WTC11 (cell line): ENCODE data around the gene MYBPC1. TPM values are rescaled to one million over a fixed set of nuclear protein-coding genes. Genes with fewer than 3 reads are reported as not detected.

Source experiments
- ATAC-seq: fragments of 200-7000 bp; cut with Tn5 transposase; 2 replicates; pipeline ENCODE4 v1.10.0; 2021; ENCODE audit warnings: mild to moderate bottlenecking, moderate library complexity
- CTCF ChIA-PET: fragments of 300-600 bp; sonication (Branson Sonifier 250); formaldehyde crosslinking; loops from one replicate; lab custom pipeline; 2021; ENCODE audit warnings: antibody characterized with exemption; lab: Charles Lee
- POLR2A ChIA-PET: fragments of 350-600 bp; sonication (Branson Sonifier 250); formaldehyde crosslinking; loops from one replicate; lab custom pipeline; 2021; ENCODE audit warnings: antibody characterized with exemption; lab: Charles Lee
- DNase-seq: peaks from one replicate; pipeline ENCODE4 v3.0.0; 2021; ENCODE audit warnings: low spot score
- H3K27ac Mint-ChIP-seq: 2 replicates; pipeline ENCODE4 v1.8.0; 2021; ENCODE audit warnings: mixed read lengths
- H3K27me3 Mint-ChIP-seq: 2 replicates; pipeline ENCODE4 v1.8.0; 2021; ENCODE audit warnings: low read depth, mild to moderate bottlenecking, moderate library complexity, mixed read lengths
- H3K36me3 Mint-ChIP-seq: 2 replicates; pipeline ENCODE4 v1.8.0; 2021; ENCODE audit warnings: mixed read lengths
- H3K4me1 Mint-ChIP-seq: 2 replicates; pipeline ENCODE4 v1.8.0; 2022; ENCODE audit warnings: mixed read lengths
- H3K4me3 Mint-ChIP-seq: 2 replicates; pipeline ENCODE4 v1.8.0; 2021; ENCODE audit warnings: mild to moderate bottlenecking, moderate library complexity, mixed read lengths
- H3K9me3 Mint-ChIP-seq: 2 replicates; pipeline ENCODE4 v1.8.0; 2021; ENCODE audit warnings: mixed read lengths
- AFF4 ChIP-seq: sonication (generic); formaldehyde crosslinking; IDR thresholded peaks from 2 replicates; pipeline ENCODE4 v1.8.1; 2023; ENCODE audit warnings: mild to moderate bottlenecking, missing genetic modification reagents, borderline replicate concordance
- ATF1 ChIP-seq: sonication (generic); formaldehyde crosslinking; IDR thresholded peaks from 2 replicates; pipeline ENCODE4 v1.8.1; 2023; ENCODE audit warnings: mild to moderate bottlenecking, moderate library complexity, missing genetic modification reagents
- ATF2 ChIP-seq: sonication (generic); formaldehyde crosslinking; IDR thresholded peaks from 2 replicates; pipeline ENCODE4 v1.8.1; 2022; ENCODE audit warnings: low read depth, missing genetic modification reagents, borderline replicate concordance
- ATF6 ChIP-seq: sonication (generic); formaldehyde crosslinking; IDR thresholded peaks from 2 replicates; pipeline ENCODE4 v1.8.1; 2023; ENCODE audit warnings: mild to moderate bottlenecking, missing genetic modification reagents
- CREB1 ChIP-seq: sonication (generic); formaldehyde crosslinking; IDR thresholded peaks from 2 replicates; pipeline ENCODE4 v1.8.0; 2023; ENCODE audit warnings: mild to moderate bottlenecking, missing genetic modification reagents
- ERG ChIP-seq: fragments of 250-450 bp; sonication (Bioruptor Pico); IDR thresholded peaks from 2 replicates; pipeline ENCODE4 v1.8.0; 2021; ENCODE audit warnings: mild to moderate bottlenecking
- FOXK1 ChIP-seq: sonication (generic); formaldehyde crosslinking; IDR thresholded peaks from 2 replicates; pipeline ENCODE4 v1.8.0; 2022; ENCODE audit warnings: mild to moderate bottlenecking, moderate library complexity, missing genetic modification reagents
- GRHL2 ChIP-seq: fragments of 250-450 bp; sonication (Bioruptor Pico); IDR thresholded peaks from 2 replicates; pipeline ENCODE4 v1.8.0; 2022; ENCODE audit warnings: mild to moderate bottlenecking, moderate library complexity; ENCODE audit not compliant: insufficient replicate concordance, severe bottlenecking
- JAZF1 ChIP-seq: fragments of 250-450 bp; sonication (Bioruptor Pico); IDR thresholded peaks from 2 replicates; pipeline ENCODE4 v1.9.0; 2021; ENCODE audit warnings: moderate library complexity, mild to moderate bottlenecking, inconsistent platforms
- NR2C2 ChIP-seq: sonication (generic); formaldehyde crosslinking; IDR thresholded peaks from 2 replicates; pipeline ENCODE4 v1.8.0; 2022; ENCODE audit warnings: mild to moderate bottlenecking, missing genetic modification reagents
- PREB ChIP-seq: sonication (generic); formaldehyde crosslinking; IDR thresholded peaks from 2 replicates; pipeline ENCODE4 v1.8.1; 2022; ENCODE audit warnings: mild to moderate bottlenecking, missing genetic modification reagents, moderate library complexity, borderline replicate concordance
- SMAD4 ChIP-seq: sonication (generic); formaldehyde crosslinking; IDR thresholded peaks from 2 replicates; pipeline ENCODE4 v1.8.0; 2022; ENCODE audit warnings: mild to moderate bottlenecking, missing genetic modification reagents
- ZNF532 ChIP-seq: fragments of 250-450 bp; sonication (Bioruptor Pico); IDR thresholded peaks from 2 replicates; pipeline ENCODE4 v1.9.0; 2021; ENCODE audit warnings: mild to moderate bottlenecking, borderline replicate concordance
- total RNA-seq: library from RNA; stranded (reverse); gene quantifications from 3 replicates; pipeline ENCODE4 v1.2.3, GENCODE V29; 2021
- TF ChIP-seq, protein P1 (sequence below): fragments of 250-450 bp; sonication (Bioruptor Pico); conservative IDR thresholded peaks from 2 replicates; pipeline ENCODE4 v1.9.0; 2021; ENCODE audit warnings: mild to moderate bottlenecking
- TF ChIP-seq, protein P2 (sequence below): sonication (generic); formaldehyde crosslinking; IDR thresholded peaks from 2 replicates; pipeline ENCODE4 v1.8.1; 2023; ENCODE audit warnings: mild to moderate bottlenecking, missing genetic modification reagents, moderate library complexity

The MYBPC1 gene
- total RNA-seq, 1 experiment from 2014 or later = not detected

- TF ChIP-seq AFF4 (no peak), SMAD4 (CRISPR knock-in tag) (no peak)
- TF ChIP-seq, all 79 proteins: peak for 0
Measured at GRCh38 chr12:101678081-101678480, 83.3 kb downstream of the MYBPC1 start (continued).

GRCh38 chr12:101680240-101680639, 85.5 kb downstream of the MYBPC1 start:
- Mint-ChIP-seq H3K27ac (no peak overlapping the region), H3K36me3 (no peaks in the 10 kb centered on the region), H3K9me3 (no peaks in the 10 kb centered on the region), H3K4me3 (no peak overlapping the region), H3K4me1 (peaks cover 7% of the 10 kb centered on the region), H3K27me3 (no peaks in the 10 kb centered on the region)
- DNase-seq (no peak), ATAC-seq (no peak)
- TF ChIP-seq JAZF1 (CRISPR knock-in tag) (no peak), FOXK1 (CRISPR knock-in tag) (no peak), CREB1 (CRISPR knock-in tag) (no peak), ATF6 (CRISPR knock-in tag) (no peak), ATF1 (no peak), ERG (CRISPR knock-in tag) (no peak), ATF2 (CRISPR knock-in tag) (no peak), ZNF532 (CRISPR knock-in tag) (no peak), GRHL2 (CRISPR knock-in tag) (no peak), PREB (no peak), NR2C2 (CRISPR knock-in tag) (no peak)
- TF ChIP-seq, protein P1, sequence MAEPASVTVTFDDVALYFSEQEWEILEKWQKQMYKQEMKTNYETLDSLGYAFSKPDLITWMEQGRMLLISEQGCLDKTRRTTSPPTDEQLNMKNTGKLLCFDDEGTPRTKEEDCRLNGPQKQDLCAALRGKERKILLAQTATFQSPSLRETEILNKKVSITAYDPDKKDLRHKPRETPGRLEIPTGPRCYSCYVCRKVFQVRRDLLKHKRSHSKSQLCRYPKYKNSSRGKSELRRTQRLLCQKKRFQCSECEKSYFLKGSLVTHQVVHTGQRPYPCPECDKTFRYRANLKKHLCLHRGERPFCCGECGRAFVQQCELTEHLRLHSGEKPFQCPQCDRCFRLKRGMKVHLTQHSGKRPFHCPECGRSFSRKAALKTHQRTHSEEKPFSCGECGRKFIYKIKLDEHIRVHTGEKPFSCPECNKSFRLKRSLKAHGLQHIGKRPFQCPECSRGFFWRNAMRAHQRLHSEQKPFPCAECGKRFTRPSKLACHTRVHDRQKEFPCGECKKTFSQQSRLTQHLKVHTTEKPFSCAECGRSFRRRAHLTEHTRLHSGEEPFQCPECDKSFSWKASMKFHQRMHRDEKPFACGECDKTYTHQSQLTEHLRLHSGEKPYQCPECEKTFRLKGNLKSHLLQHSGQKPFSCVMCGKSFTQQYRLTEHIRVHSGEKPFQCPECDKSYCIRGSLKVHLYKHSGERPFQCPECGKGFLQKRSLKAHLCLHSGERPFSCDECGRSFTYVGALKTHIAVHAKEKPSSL = no peak
- TF ChIP-seq, protein P2, sequence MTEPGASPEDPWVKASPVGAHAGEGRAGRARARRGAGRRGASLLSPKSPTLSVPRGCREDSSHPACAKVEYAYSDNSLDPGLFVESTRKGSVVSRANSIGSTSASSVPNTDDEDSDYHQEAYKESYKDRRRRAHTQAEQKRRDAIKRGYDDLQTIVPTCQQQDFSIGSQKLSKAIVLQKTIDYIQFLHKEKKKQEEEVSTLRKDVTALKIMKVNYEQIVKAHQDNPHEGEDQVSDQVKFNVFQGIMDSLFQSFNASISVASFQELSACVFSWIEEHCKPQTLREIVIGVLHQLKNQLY (CRISPR knock-in tag) = no peak
- POLR2A ChIA-PET = no interaction called here
- CTCF ChIA-PET = no interaction called here
